Choroid plexus epithelial cell (primary cell): ENCODE results near the gene PTPRQ.
"Not testable (repeated sequence)": the region's sequence is repeated elsewhere in the genome, so short reads cannot be mapped to it uniquely, and the experiment has no call there.

Experiments used
- DNase-seq: peaks from one replicate; pipeline ENCODE4 v3.0.0-alpha.2; 2010; ENCODE audit warnings: low read depth
- H3K4me3 ChIP-seq: 2 replicates; pipeline ENCODE4 v1.5.1; 2011; ENCODE audit warnings: low read depth, mild to moderate bottlenecking, control low read depth, low read length, moderate library complexity
- TF ChIP-seq, protein P1 (sequence below): conservative IDR thresholded peaks from 2 replicates; pipeline ENCODE4 v1.5.1; 2011; ENCODE audit warnings: low read depth, mild to moderate bottlenecking, control low read depth, inconsistent platforms, low read length, moderate library complexity

PTPRQ gene

DNA sequence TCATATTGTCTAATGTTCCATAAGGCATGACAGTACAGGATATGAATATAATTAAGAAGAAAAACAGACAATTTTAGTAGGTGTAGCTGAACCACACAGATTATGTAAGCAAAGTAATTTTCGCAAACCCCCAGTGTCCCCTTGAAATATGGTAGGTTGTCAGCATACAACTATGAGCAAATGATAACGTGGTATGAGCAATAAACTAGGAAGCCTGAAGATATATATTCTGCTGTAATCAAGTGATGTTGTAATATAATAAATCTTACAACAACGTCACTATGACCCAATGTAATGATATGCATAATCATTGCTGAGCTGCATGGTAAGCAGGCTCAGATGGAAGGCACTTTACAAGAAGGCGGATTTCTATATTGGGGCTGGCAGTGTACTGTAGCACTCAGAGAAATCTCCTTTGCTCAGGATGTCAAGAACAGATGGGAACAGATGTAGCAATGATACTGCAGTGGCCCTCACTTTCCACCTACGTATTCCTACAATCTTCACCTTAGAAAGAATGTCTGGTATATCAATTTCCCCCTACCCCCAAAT lies 215.6 kb downstream of the PTPRQ start:
- DNase-seq, result no peak
- TF ChIP-seq, protein P1, sequence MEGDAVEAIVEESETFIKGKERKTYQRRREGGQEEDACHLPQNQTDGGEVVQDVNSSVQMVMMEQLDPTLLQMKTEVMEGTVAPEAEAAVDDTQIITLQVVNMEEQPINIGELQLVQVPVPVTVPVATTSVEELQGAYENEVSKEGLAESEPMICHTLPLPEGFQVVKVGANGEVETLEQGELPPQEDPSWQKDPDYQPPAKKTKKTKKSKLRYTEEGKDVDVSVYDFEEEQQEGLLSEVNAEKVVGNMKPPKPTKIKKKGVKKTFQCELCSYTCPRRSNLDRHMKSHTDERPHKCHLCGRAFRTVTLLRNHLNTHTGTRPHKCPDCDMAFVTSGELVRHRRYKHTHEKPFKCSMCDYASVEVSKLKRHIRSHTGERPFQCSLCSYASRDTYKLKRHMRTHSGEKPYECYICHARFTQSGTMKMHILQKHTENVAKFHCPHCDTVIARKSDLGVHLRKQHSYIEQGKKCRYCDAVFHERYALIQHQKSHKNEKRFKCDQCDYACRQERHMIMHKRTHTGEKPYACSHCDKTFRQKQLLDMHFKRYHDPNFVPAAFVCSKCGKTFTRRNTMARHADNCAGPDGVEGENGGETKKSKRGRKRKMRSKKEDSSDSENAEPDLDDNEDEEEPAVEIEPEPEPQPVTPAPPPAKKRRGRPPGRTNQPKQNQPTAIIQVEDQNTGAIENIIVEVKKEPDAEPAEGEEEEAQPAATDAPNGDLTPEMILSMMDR, result no peak
- no peak overlapping the region for H3K4me3 ChIP-seq

DNA sequence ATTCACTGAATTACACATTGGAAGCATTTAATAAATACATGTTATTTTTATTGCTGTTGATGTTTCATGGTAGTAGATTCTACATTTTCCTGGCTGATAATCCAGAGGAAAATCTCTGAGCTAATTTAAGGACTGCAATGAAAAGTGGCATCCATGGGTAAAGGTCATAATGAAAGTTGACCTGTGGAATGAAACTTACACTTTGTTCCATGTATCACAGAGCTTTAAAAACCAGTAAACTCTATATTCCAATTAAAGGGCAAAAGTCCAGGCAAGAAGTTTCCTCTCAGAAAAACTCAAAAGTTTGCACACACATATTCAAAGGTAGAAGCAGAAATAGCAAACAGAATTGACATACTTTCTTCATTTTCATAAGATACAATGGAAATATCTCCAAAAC lies 218.6 kb downstream of the PTPRQ start:
- TF ChIP-seq, protein P1, result no peak
- no peak overlapping the region for H3K4me3 ChIP-seq
- no peak for DNase-seq

DNA sequence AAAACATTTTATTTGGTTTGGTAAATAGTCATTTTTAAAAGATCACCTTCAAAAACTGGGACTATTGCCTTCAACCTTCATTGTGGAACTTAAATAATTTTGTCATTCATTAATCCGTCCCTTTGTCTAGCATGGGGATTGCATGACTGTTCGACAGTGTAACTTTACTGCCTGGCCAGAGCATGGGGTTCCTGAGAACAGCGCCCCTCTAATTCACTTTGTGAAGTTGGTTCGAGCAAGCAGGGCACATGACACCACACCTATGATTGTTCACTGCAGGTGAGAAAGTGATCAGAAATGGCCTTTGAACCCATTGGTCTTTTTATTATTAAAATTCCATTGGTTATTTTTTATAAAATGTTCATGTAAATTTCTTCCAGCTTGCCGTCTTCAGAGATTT lies 226.2 kb downstream of the PTPRQ start:
- no peak for DNase-seq
- TF ChIP-seq, protein P1, result no peak
- no peak overlapping the region for H3K4me3 ChIP-seq

DNA sequence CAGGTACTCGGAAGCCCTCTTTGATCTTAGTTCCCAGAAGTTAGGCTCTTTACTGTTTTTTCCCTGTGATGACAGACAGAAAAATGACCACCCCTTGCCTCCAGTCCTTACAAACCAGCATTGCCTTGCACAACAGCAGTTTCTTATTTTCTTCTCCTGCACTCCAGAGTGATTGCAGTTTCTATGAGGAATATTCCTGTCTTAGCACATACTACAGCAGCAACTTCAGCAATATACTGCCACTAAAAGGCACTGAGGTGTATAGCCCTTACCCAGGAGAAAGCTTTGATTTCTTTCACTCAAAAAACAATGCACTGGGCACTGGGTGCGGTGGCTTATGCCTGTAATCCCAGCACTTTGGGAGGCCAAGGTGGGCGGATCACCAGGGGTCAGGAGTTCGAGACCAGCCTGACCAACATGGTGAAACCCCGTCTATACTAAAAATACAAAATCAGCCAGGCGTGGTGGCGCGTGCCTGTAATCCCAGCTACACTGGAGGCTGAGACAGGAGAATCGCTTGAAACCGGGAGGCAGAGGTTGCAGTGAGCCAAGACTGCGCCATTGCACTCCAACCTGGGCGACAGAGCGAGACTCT lies 232.1 kb downstream of the PTPRQ start:
- not testable (repeated sequence) for H3K4me3 ChIP-seq
- TF ChIP-seq, protein P1, result peak; percentile 47
- DNase-seq, result peak; percentile 70

DNA sequence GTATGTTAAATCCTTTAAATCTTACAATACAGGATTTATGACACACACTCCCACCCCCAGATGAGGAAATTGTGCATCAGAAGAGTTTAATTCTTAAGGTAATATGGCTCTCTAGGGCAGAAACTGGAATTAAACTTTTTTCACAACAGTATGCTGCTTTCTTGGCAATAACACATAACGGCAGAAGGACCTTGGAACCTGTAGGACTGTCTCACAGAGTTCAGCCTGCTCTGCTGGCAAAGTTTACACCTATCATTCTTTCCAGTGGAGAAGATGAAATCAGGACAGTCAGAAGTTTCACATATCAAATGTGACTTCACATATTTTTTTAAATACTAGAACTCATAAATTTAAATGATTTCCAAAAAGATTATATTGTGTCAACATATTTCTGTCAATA lies 232.8 kb downstream of the PTPRQ start:
- TF ChIP-seq, protein P1, result no peak
- H3K4me3 ChIP-seq, result no peak overlapping the region
- DNase-seq, result no peak

DNA sequence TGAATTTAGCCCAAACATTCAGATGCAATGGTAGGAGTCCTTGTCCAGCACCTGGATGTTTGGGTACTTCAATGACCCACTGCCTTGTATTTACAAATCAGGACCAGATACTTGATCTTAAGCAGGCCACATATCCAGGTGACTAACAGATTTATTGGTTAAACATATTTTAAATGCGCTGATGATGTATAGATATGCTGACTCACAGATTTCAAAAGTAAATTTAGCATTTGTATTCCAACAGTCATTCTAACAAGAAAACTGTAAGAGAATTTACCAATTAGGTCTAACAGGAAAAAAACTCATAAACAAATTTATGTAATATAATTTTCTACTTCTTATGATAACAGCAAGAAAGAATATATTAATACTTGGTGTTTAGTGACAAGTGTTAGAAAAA lies 234.0 kb downstream of the PTPRQ start:
- no peak overlapping the region for H3K4me3 ChIP-seq
- TF ChIP-seq, protein P1, result no peak

More for the DNA sequence above, 234.0 kb downstream of the PTPRQ start:
- DNase-seq, result no peak
